ENCODE data around the gene PCGF5. TPM values are rescaled to one million over a fixed set of nuclear protein-coding genes. Genes with fewer than 3 reads are reported as not detected.
A peak's percentile ranks its signal among the peaks of the same experiment; 100 is the strongest.
"Not testable (repeated sequence)": the region's sequence is repeated elsewhere in the genome, so short reads cannot be mapped to it uniquely, and the experiment has no call there.

PCGF5 gene
- 10 to 100 TPM; 17.6 to 32.3 (median 19.5) TPM for polyA plus RNA-seq (ENCODE audit: insufficient read depth in 1 of 5, insufficient read length in 5 of 5, low replicate concordance in 1 of 5)
- long read RNA-seq, donor 1, full-length matches to known transcripts, result 7 of 7 reads
- long read RNA-seq, donor 1, partial matches to known transcripts, result 0 of 7 reads
- long read RNA-seq, donor 1, other reads (novel, unspliced or antisense), result 0 of 7 reads
- long read RNA-seq, donor 2, full-length matches to known transcripts, result 9 of 9 reads
- long read RNA-seq, donor 2, partial matches to known transcripts, result 0 of 9 reads
- long read RNA-seq, donor 2, other reads (novel, unspliced or antisense), result 0 of 9 reads
- long read RNA-seq, donor 3, full-length matches to known transcripts, result 5 of 5 reads
- long read RNA-seq, donor 3, partial matches to known transcripts, result 0 of 5 reads
- long read RNA-seq, donor 3, other reads (novel, unspliced or antisense), result 0 of 5 reads
- long read RNA-seq, donor 4, full-length matches to known transcripts, result 3 of 3 reads
- long read RNA-seq, donor 4, partial matches to known transcripts, result 0 of 3 reads
- long read RNA-seq, donor 4, other reads (novel, unspliced or antisense), result 0 of 3 reads
- long read RNA-seq, donor 5, full-length matches to known transcripts, result 7 of 7 reads
- long read RNA-seq, donor 5, partial matches to known transcripts, result 0 of 7 reads
- long read RNA-seq, donor 5, other reads (novel, unspliced or antisense), result 0 of 7 reads
- long read RNA-seq, donor 6, full-length matches to known transcripts, result 5 of 5 reads
- long read RNA-seq, donor 6, partial matches to known transcripts, result 0 of 5 reads
- long read RNA-seq, donor 6, other reads (novel, unspliced or antisense), result 0 of 5 reads
- long read RNA-seq, donor 7, full-length matches to known transcripts, result 3 of 3 reads
- long read RNA-seq, donor 7, partial matches to known transcripts, result 0 of 3 reads
- long read RNA-seq, donor 7, other reads (novel, unspliced or antisense), result 0 of 3 reads
- long read RNA-seq, donor 8, result 0 reads

- DNase-seq, result peak; percentile 84 to 85
These were observed at the start of gene PCGF5 for GRCh38 chr10:91220194-91220953. Gene PCGF5, plus strand, starts transcription at chr10:91220663. Its CDS starts 2,209 bp downstream, at chr10:91222872.

- DNase-seq, result no peak
These were observed 49.0 kb upstream of the PCGF5 start for GRCh38 chr10:91171485-91171884.

GRCh38 chr10:91172348-91172747, 48.1 kb upstream of the PCGF5 start:
- DNase-seq, result no peak

- no peak for DNase-seq
These were observed 35.1 kb upstream of the PCGF5 start for GRCh38 chr10:91185239-91185875.

- DNase-seq, result no peak
These were observed 33.3 kb upstream of the PCGF5 start for GRCh38 chr10:91187156-91187555.

GRCh38 chr10:91188010-91188409, 32.5 kb upstream of the PCGF5 start:
- DNase-seq, result not testable (repeated sequence)

GRCh38 chr10:91188889-91189288, 31.6 kb upstream of the PCGF5 start:
- DNase-seq, result no peak

GRCh38 chr10:91190388-91190870, 30.0 kb upstream of the PCGF5 start:
- no peak for DNase-seq

GRCh38 chr10:91190876-91191583, 29.4 kb upstream of the PCGF5 start:
- no peak for DNase-seq

GRCh38 chr10:91191584-91191919, 28.9 kb upstream of the PCGF5 start:
- DNase-seq, result no peak

GRCh38 chr10:91194497-91195179, 25.8 kb upstream of the PCGF5 start:
- no peak for DNase-seq

GRCh38 chr10:91196268-91197048, 24.0 kb upstream of the PCGF5 start:
- no peak for DNase-seq

GRCh38 chr10:91197127-91197526, 23.3 kb upstream of the PCGF5 start:
- no peak for DNase-seq

GRCh38 chr10:91198781-91199180, 21.7 kb upstream of the PCGF5 start:
- DNase-seq, result peak; percentile 37 to 69

GRCh38 chr10:91200314-91201212, 19.9 kb upstream of the PCGF5 start:
- DNase-seq, result no peak

- DNase-seq, result no peak
These were observed 19.1 kb upstream of the PCGF5 start for GRCh38 chr10:91201213-91201996.

- DNase-seq, result no peak
These were observed 14.0 kb upstream of the PCGF5 start for GRCh38 chr10:91206427-91206826.

Measured in right lung (tissue), 10 donors.